Activated gamma-delta T cell (primary cell): ENCODE data around the gene TBC1D30.

Source experiments
- DNase-seq: peaks from one replicate; lab custom pipeline; 2025; lab: John Stamatoyannopoulos, UW

TBC1D30 gene

GRCh38 chr12:64909124-64909523, 84.7 kb downstream of the TBC1D30 start:
- DNase-seq: no peak

GRCh38 chr12:64911081-64911480, 86.6 kb downstream of the TBC1D30 start:
- no peak for DNase-seq

DNA sequence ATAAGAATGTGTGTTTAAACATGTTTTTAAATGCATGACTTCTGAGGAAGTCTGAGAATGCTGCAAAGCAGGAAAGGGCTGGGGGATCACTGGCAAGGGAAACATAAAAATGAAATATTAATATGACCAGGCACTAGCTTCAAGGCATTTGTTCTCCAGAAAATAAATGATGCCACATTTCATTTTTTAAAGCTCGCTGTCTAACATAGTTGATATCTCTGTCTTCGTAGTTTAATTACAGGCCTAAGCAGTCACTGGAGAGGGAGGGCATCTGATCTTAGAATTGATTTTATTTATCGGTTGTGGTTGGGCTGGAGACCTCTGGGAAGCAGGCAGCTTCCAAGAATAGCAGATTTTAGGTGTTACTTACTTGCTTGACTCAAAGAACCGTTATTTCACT, 87.5 kb downstream of the TBC1D30 start:
- no peak for DNase-seq

GRCh38 chr12:64912516-64913255, 88.2 kb downstream of the TBC1D30 start:
- no peak for DNase-seq

- no peak for DNase-seq
Measured at GRCh38 chr12:64915242-64915641, 90.8 kb downstream of the TBC1D30 start.

GRCh38 chr12:64916411-64917261, 92.2 kb downstream of the TBC1D30 start:
- no peak for DNase-seq

DNA sequence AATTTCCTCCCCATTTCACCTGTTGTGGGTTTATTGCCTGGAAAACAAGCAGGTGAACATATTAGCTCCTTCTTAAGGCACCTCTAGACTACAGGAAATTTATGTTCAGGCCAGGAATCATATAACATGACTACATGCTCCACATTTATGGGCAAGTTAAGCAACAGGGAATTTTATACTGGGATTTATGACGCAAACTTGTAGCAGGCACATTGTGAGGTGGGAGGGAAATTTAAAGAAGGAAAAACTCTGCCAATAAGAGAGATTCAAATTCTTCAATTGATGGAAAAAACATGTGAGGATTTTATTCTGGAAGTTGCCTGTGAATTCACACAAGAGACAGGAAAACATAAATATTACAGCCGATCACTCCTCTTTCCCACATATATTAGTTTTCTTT, 93.9 kb downstream of the TBC1D30 start:
- no peak for DNase-seq

GRCh38 chr12:64918801-64919200, 94.4 kb downstream of the TBC1D30 start:
- DNase-seq: no peak

DNA sequence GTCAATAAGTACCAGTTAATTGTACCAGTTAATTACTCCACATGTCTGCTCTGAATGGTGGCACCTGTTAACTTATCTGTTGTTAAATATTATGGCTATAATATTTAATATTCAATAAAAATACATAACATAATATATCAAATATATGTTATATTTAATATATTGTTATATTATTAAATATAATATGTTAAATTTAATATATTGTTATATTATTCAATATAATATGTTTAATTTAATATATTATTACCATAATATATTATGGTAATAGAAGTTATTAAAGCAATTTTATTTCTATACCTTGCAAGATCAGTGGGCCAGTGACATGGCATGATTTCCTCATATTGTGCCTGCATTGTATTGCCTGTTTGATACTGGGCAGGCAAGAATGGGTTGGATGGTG, 98.4 kb downstream of the TBC1D30 start:
- DNase-seq: no peak

DNA sequence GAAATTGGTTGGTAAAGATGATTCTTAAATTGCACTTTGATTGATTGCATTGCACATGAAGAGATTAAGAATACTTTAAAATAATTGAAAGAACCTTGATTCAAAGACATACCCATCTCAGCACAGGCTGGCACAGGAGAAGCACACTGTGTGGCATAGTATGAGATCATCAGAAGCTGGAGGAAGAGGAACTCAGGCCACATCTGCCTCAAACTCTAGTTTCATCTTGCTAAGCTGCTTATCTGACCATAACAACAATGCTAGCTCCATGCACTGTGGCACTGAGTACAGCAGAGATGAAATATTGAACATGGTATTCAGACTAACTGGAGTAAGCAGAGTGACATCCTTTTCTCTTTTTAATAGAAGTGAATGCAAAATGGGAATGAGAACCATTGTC, 99.1 kb downstream of the TBC1D30 start:
- no peak for DNase-seq
